WI38 (cell line): ENCODE data around the gene PFN2.
"Not testable (repeated sequence)": the region's sequence is repeated elsewhere in the genome, so short reads cannot be mapped to it uniquely, and the experiment has no call there.

Source experiments
- H3K4me3 ChIP-seq: 2 replicates; pipeline ENCODE4 v1.5.1; 2011; ENCODE audit warnings: low read depth, mild to moderate bottlenecking, control low read depth, low read length
- TF ChIP-seq, protein P1 (sequence below): IDR thresholded peaks from 2 replicates; pipeline ENCODE4 v1.5.1; 2012; ENCODE audit warnings: low read depth, mild to moderate bottlenecking, control low read depth, low read length

The PFN2 gene

DNA sequence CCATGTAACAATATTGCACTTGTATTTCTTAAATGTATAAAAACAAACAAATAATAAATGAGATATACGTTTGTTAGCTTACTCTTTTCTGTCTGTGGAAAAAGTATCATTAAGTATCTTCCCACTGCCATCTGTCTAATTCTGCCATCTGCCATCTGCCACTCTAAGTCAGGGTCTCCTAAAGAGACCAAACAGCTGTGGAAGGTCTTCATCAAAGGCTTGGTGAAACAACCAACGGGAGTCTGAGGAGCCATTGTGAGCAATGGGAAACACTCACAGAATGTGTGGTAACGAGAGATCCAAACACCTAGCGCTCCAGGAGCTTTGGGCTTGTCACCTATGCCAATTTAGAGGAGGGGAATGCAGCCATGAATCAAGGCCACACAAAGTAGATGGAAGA is 28.7 kb upstream of the PFN2 start:
- TF ChIP-seq, protein P1, sequence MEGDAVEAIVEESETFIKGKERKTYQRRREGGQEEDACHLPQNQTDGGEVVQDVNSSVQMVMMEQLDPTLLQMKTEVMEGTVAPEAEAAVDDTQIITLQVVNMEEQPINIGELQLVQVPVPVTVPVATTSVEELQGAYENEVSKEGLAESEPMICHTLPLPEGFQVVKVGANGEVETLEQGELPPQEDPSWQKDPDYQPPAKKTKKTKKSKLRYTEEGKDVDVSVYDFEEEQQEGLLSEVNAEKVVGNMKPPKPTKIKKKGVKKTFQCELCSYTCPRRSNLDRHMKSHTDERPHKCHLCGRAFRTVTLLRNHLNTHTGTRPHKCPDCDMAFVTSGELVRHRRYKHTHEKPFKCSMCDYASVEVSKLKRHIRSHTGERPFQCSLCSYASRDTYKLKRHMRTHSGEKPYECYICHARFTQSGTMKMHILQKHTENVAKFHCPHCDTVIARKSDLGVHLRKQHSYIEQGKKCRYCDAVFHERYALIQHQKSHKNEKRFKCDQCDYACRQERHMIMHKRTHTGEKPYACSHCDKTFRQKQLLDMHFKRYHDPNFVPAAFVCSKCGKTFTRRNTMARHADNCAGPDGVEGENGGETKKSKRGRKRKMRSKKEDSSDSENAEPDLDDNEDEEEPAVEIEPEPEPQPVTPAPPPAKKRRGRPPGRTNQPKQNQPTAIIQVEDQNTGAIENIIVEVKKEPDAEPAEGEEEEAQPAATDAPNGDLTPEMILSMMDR: no peak

DNA sequence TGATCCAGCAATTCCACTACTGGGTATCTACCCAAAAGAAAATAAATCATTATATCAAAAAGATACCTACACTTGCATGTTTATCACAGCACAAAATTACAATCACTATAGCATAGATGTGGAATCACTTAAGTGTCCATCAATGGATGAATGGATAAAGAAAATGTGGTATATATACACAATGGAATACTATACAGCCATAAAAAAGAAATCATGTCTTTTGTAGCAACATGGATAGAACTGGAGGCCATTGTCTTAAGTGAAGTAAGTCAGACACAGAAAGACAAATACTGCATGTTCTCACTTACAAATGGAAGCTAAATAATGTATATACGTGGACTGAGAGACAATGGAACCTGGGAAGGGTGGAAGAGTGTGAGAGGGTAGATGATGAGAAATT is 28.3 kb upstream of the PFN2 start:
- no peak overlapping the region for H3K4me3 ChIP-seq
- TF ChIP-seq, protein P1: no peak

More for the DNA sequence above, 28.7 kb upstream of the PFN2 start:
- no peak overlapping the region for H3K4me3 ChIP-seq

DNA sequence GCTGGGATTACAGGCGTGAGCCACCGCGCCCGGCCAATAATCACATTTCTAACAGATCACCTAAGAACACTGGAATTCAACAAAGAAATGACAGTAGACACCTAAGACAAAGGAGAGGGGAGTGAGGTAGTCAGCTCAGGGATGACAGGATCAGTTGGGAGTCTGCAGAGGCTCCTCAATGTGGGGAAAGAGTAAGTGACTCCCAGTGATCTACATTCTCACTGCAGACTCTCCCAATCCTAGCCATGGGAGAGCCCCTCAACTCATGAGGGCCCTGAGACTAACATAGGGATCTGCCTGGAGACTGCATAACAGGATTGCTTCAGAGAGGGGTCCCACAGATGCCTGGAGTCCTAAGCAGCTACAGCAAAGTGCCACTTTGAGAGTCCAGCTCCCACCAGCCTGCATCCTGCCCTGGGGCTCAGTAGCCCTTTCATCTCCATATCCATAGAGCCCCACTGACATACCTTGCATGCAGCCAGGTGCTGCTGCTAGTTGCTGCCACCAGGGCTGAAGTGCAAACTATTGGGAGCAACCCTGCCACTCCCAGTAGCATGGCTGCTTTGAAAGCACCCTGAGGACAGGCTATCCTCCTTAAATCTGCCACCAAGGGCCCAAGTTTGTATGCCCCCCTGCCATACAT is 21.8 kb upstream of the PFN2 start:
- TF ChIP-seq, protein P1: no peak
- no peak overlapping the region for H3K4me3 ChIP-seq

DNA sequence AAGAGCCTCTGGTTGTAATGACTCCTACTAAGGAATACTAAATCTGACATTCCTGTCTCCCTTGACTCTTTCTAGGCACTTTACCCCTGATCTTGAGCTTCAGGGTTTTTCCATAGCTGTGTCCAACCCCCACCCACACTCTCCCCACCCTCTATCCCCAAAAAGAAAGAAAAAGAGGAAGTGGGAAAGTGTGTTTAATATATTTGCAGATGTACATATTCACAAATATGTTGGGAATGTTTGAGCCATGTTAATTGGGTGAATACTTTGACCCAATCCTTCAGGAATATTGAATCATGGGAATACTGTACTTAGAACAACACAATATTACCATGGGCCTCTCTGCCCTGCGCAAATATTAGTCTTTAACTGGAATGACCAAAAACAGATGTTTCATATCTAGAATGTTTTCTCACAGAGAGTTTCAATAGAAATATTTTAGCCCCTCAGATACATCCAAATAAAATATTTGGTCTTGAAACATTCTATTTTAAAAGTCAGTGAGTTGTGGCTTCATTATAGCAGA is 19.8 kb upstream of the PFN2 start:
- TF ChIP-seq, protein P1: no peak
- H3K4me3 ChIP-seq: no peak overlapping the region

DNA sequence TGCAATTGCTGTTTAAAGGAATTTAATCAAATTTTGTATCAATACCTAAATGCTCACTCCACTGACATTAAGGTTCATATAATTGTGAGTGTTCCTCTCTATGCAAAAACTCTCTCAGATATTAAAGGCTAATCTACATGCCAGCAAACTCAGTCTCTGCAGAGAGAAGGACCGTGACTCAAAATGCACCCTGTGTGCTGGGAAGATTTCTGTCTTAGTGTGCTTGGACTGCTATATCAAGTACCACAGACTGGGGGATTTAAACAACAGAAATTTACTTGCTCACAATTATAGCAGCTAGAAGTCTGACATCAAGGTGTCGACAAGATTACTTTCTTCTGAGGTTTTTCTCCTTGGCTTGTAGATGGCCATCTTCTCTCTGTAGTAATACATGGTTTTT is 18.6 kb upstream of the PFN2 start:
- TF ChIP-seq, protein P1: no peak
- no peak overlapping the region for H3K4me3 ChIP-seq

DNA sequence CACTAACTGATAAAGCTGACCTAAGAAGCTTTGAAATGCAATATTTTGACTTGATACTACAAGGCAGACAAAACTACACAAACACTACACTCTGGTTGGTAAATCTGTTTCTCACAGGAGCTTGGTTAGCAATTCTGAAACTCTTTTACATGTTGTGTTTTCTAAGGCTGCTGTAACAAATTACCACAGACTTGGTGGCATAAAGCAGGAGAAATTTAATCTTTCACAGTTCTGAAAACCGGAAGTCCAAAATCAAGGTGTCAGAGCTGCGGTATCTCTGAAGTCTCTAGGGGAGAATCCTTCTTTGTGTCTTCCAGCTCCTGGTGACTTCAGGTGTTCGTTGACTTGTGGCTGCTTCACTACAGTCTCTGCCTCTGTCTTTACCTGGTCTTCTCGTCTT is 12.9 kb upstream of the PFN2 start:
- TF ChIP-seq, protein P1: no peak
- H3K4me3 ChIP-seq: no peak overlapping the region

DNA sequence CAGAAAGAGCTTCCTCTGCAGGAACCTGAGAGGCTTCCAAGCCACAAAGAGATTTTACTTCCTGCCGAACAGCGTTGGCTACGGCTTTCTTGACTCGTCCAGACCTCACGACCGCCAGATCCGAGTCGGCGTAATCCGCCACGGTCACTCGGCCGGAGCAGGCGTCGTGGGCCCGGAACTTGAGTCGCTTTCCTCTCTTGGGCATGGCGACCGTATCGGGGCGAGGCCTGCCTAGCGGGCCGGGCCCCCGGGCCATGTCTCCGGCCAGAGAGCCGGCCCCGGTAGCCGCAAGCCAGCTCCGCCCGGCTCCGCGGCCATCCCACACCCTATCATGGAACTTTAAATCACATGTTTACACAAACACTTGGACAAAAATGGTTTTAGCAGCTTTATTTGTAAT is 12.4 kb upstream of the PFN2 start:
- not testable (repeated sequence) for H3K4me3 ChIP-seq

DNA sequence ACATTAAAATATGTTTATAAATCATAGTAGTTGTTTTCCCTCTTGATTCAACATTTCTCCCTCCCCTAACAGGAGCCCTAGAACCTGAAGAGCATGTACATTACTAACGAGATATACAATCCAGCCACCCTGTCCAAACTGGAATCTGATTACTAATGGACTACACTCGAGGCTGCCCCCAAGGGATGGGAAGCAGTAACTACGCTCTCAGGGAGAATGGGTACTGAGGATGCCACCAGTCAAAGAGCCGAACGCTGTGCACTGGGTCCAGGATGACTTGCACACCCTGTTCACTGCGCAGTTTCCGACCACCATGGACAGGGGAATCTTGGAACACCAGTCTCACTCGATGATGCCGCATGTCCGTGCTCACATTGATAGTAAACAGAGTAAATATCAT is 11.3 kb upstream of the PFN2 start:
- H3K4me3 ChIP-seq: not testable (repeated sequence)
